Type B pancreatic cell (in vitro differentiated cells): Measurements from ENCODE around the gene IL10. TPM values are rescaled to one million over a fixed set of nuclear protein-coding genes. Genes with fewer than 3 reads are reported as not detected.

Experiments used
- DNase-seq: peaks from one replicate; pipeline ENCODE4 v3.0.0; 2021; ENCODE audit warnings: mixed read lengths; ENCODE audit not compliant: unreplicated experiment; ENCODE audit errors: extremely low spot score
- H3K27ac Mint-ChIP-seq: 2 replicates; pipeline ENCODE4 v1.8.0; 2021; ENCODE audit warnings: mild to moderate bottlenecking, mixed read lengths
- H3K27me3 Mint-ChIP-seq: 2 replicates; pipeline ENCODE4 v1.8.0; 2021; ENCODE audit warnings: mixed read lengths
- H3K36me3 Mint-ChIP-seq: 2 replicates; pipeline ENCODE4 v1.8.0; 2021; ENCODE audit warnings: mixed read lengths
- H3K4me1 Mint-ChIP-seq: one replicate; pipeline ENCODE4 v1.8.0; 2021; ENCODE audit warnings: mixed read lengths; ENCODE audit not compliant: unreplicated experiment
- H3K4me3 Mint-ChIP-seq: 2 replicates; pipeline ENCODE4 v1.8.0; 2021; ENCODE audit warnings: mild to moderate bottlenecking, mixed read lengths
- H3K9me3 Mint-ChIP-seq: 2 replicates; pipeline ENCODE4 v1.8.0; 2021; ENCODE audit warnings: mixed read lengths
- CTCF ChIP-seq: fragments of 200-600 bp; sonication (generic); conservative IDR thresholded peaks from 2 replicates; pipeline ENCODE4 v1.5.0; 2021; ENCODE audit warnings: antibody characterized with exemption, mild to moderate bottlenecking
- long read RNA-seq: library from polyadenylated mRNA; unstranded; transcript quantifications from one replicate; pipeline ENCODE4 v2.0.0, GENCODE V29; 2020
- total RNA-seq: library from RNA; stranded (reverse); gene quantifications from 2 replicates; pipeline ENCODE4 v1.2.1, GENCODE V29; 2021; ENCODE audit warnings: low replicate concordance

The IL10 gene
- total RNA-seq, result not detected in 2 replicates
- long read RNA-seq, result 0 reads

- H3K27ac Mint-ChIP-seq, result no peak within 1 kb of the TSS
- no peak within 1 kb of the TSS for H3K4me3 Mint-ChIP-seq
- H3K4me1 Mint-ChIP-seq, result peaks cover 17% of the 10 kb centered on the region
- no peaks in the 10 kb centered on the region for H3K36me3 Mint-ChIP-seq
- no peak for TF ChIP-seq CTCF
- no peaks in the 10 kb centered on the region for H3K9me3 Mint-ChIP-seq
- peaks cover 20% of the 10 kb centered on the region for H3K27me3 Mint-ChIP-seq
- DNase-seq, result no peak
Measured at GRCh38 chr1:206772243-206772937, at the start of gene IL10. Gene IL10 (minus strand): TSS chr1:206772494. CDS start chr1:206772435, 59 bp downstream.

GRCh38 chr1:206821493-206821892, 49.2 kb upstream of the IL10 start:
- Mint-ChIP-seq H3K27me3 (peaks cover 13% of the 10 kb centered on the region), H3K36me3 (no peaks in the 10 kb centered on the region), H3K4me1 (peaks cover 10% of the 10 kb centered on the region), H3K9me3 (peaks cover 5% of the 10 kb centered on the region), H3K4me3 (no peak overlapping the region), H3K27ac (no peak overlapping the region)
- DNase-seq, result no peak
- no peak for TF ChIP-seq CTCF

- peaks cover 8% of the 10 kb centered on the region for H3K9me3 Mint-ChIP-seq
- no peaks in the 10 kb centered on the region for H3K36me3 Mint-ChIP-seq
- peaks cover 12% of the 10 kb centered on the region for H3K4me1 Mint-ChIP-seq
- DNase-seq, result no peak
- TF ChIP-seq CTCF, result no peak
- no peak overlapping the region for H3K27ac Mint-ChIP-seq
- no peak overlapping the region for H3K4me3 Mint-ChIP-seq
- H3K27me3 Mint-ChIP-seq, result peaks cover 6% of the 10 kb centered on the region
Measured at GRCh38 chr1:206816390-206817287, 44.3 kb upstream of the IL10 start.

- Mint-ChIP-seq H3K9me3 (peaks cover 8% of the 10 kb centered on the region), H3K27ac (no peak overlapping the region), H3K27me3 (no peaks in the 10 kb centered on the region), H3K4me3 (no peak overlapping the region), H3K36me3 (no peaks in the 10 kb centered on the region), H3K4me1 (peaks cover 12% of the 10 kb centered on the region)
- no peak for TF ChIP-seq CTCF
- DNase-seq, result no peak
Measured at GRCh38 chr1:206814716-206815341, 42.5 kb upstream of the IL10 start.

- H3K9me3 Mint-ChIP-seq, result peaks cover 8% of the 10 kb centered on the region
- peaks cover 12% of the 10 kb centered on the region for H3K4me1 Mint-ChIP-seq
- H3K27ac Mint-ChIP-seq, result no peak overlapping the region
- no peak for TF ChIP-seq CTCF
- H3K27me3 Mint-ChIP-seq, result peaks cover 10% of the 10 kb centered on the region
- no peaks in the 10 kb centered on the region for H3K36me3 Mint-ChIP-seq
- H3K4me3 Mint-ChIP-seq, result no peak overlapping the region
- DNase-seq, result no peak
Measured at GRCh38 chr1:206812471-206812870, 40.2 kb upstream of the IL10 start.
